GM19328 (cell line): Measurements from ENCODE around the gene NELFA.
"Not testable (repeated sequence)": the region's sequence is repeated elsewhere in the genome, so short reads cannot be mapped to it uniquely, and the experiment has no call there.

Source experiments
- ATAC-seq: cut with Tn5 transposase; IDR thresholded peaks from one replicate; pipeline ENCODE4 v1.9.1; 2021; ENCODE audit warnings: mild to moderate bottlenecking, moderate library complexity; ENCODE audit not compliant: unreplicated experiment

The NELFA gene

DNA sequence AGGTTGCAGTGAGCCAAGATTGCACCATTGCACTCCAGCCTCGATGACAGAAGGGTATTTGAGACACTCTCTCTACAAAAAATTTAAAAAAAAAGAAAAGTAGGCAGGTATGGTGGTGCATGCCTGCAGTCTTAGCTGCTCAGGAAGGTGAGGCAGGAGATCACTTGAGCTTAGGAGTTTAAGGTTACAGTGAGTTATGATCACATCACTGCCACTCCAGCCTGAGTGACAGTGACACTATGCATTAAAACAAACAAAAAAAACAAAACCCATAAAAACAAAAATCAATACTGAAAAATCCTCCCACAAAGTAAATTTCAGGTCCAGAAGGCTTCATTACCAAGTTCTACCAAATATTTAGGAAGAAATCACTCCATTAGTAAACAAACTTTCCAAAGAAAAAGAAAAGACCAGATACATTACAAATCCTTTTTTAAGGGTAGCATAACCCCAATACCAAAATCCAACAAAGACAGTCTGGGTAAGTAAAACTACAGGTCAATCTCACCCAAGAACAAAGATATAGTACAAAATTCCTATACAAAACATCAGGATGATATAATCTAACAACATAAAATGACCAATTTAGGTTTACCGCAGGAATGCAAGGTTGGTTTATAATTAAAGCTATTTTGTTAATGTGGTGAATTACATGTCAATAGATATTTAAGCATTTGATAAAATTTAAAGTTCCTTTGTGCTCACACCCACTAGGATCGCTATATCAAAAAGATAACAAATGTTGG is 11.7 kb downstream of the NELFA start:
- ATAC-seq = no peak

DNA sequence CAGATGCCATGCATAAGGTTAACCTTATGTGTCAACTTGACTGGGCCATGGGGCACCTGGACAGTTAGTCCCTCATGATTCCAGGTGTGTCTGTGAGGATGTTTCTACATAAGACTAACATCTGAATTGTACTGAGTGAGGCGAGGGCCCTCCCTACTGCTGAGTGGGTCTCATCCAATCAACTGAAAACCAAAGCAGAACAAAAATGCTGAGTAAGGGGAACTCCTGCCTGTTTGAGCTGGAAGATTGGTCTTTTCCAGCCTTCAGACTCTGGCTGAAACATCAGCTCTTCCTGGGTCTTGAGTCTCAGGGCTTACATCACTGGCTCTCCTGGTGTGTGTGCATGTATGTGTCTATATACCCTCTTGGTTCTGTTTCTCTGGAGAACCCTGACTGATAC is 13.8 kb downstream of the NELFA start:
- no peak for ATAC-seq

DNA sequence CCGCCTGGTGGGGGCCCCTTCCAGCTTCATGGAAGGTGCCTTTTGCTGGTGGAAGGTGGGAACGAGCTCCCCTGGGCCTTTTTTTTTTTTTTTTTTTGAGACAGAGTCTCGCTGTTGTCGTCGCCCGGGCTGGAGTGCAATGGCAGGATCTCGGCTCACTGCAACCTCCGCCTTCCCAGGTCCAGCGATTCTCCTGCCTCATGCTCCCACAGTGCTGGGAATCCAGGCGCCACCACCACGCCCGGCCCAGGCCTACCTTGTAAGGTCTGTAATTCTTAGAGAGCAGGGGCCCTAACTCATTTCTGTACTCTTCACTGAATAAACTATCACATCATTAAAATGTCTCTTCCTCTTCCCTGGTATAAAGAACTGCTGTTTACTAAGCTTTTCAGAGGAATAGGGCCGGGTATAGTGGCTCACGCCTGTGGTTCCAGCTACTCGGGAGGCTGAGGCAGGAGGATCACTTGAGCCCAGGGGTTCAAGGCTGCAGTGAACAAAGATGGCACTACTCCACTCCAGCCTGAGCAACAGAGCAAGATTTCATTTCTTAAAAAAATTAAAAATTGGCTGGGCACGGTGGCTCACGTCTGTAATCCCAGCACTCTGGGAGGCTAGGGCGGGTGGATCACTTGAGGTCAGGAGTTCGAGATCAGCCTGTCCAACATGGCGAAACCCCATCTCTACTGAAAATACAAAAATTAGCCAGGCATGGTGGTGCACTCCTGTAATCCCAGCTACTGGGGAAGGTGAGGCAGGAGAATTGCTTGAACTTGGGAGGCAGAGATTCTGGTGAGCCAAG is 14.9 kb downstream of the NELFA start:
- ATAC-seq = not testable (repeated sequence)

DNA sequence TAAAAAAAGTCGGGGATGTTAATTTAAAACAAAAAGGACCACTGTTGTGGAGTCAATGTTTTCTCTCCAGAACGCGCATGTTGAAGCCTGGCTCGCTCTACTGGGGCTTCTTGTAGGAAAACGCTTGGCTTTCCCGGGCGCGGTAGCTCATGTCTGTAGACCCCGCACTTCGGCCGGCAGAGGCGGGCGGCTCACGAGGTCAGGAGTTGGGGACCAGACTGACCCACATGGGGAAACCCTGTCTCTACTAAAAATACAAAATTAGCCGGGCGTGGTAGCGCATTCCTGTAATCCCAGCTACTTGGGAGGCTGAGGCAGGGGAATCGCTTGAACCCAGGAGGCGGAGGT is 15.6 kb downstream of the NELFA start:
- no peak for ATAC-seq

DNA sequence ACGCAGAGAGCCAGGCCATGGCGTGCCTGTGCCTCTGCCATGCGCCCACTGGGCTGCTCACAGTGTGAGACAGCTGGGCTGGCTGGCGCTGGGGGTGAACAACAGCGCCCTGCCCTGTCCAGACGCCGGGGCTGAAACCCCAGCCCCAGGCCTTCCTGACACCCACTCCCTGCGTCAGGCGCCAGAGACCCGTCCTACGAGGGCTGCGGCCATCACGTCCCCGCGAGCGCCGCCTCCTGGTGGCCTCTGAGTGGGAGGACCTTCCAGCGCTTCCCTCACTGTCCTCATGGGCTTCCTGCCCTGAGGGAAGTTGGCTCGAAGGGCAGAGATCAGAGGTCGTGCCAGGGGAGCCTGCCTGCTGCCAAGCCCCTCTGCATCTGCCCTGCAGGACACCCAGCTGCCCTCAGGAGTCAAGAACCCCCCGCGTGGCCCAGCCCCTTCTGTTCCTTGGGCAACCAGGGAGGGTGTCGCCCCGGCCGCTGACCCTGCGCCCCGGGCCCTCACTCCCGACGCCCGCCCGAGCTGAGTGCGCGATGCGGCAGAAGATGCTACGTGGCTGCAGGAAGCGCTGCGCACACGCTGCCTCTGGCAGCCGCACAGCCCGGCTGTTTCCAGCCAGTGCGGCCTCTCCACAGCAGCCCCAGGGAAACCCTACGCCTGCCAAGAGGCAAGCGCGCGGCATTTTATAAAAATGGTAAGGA is 16.2 kb downstream of the NELFA start:
- ATAC-seq = no peak

DNA sequence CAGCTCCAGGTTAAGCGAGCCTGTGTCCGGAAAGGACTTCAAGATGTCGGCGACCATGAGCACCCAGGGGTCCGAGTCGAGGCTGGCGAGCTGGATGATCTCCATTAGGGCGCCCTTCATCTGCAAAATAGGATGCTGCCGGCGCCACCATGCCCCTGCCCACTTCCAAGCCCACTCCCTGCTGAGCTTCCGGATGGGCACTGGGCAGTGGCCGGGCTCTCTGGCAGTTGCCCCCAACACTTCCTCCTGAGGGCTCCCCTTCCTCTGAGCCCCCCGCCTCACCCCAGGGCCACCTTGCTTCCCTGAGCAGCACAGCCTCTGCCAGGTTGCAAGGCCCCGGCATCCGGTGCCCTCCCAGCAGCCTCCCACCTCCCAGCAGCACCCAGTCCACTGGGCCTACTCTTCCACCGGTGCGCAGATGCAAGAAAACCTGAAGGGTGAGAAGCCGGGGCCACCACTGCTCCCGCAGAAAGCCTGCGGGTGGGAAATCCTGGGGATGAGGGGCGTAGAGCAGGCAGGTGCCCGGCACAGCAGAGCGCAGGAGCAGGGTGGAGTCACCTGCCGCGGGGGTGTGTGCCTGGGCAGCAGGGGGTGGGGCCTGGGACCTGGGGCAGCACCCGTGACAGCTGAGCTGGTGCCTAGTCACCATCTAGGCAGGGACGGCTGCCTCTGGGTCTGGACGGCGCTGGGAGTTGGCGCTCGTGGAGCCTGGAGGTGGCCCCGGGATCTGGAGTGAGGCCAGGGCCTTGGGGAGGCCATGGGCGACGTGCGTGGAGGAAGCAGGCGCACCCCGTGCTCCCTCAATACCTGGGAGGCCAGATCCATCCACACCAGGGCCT is 17.0 kb downstream of the NELFA start:
- ATAC-seq = no peak

DNA sequence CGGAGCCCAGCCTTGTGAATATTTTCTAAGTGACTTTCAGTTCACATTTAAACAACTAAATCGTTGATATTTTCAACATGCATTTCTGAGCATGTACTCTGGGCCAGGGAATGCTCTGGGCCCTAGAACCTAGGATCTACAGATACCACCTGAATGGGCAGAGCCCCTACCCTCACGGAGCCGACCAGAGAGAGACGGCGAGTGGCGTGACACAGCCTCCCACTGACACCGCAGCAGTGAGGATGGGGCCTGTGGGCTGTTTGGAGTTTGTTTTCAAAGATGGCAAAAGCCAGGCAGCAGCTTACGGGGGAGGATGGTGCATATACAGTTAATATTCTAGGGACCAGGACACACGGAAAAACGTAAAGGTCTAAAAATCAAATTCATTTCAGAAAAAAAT is 17.7 kb downstream of the NELFA start:
- no peak for ATAC-seq

DNA sequence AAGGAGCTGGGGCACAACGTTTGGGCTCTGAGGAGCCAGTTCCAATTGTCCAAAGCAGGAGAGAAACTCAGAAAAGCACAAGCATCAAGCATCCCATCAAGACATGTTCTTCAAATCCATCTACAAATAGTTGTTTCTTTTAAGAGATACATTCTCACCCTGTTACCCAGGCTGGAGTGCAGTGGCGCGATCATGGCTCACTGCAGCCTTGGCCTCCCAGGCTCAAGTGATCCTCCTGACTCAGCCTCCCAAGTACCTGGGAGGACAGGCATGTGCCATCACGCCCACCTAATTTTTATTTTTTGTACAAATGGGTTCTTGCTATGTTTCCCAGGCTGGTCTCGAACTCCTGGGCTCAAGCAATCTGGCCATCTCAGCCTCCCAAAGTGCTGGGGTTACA is 18.1 kb downstream of the NELFA start:
- ATAC-seq = no peak

DNA sequence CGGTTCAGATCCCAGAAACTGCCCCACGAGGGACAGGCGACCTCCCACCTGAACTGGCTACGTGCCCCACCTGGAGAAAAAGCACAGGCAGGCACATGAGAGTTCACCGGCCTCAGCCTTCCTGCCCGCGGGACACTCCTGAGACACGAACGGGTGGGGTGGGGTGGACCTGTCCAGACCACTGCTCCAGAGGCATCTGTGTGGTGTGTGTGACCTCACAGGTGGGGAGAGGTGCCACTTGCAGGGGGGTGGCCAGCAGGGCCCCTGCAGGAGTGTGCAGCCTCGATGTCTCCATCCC is 18.5 kb downstream of the NELFA start:
- ATAC-seq = no peak

DNA sequence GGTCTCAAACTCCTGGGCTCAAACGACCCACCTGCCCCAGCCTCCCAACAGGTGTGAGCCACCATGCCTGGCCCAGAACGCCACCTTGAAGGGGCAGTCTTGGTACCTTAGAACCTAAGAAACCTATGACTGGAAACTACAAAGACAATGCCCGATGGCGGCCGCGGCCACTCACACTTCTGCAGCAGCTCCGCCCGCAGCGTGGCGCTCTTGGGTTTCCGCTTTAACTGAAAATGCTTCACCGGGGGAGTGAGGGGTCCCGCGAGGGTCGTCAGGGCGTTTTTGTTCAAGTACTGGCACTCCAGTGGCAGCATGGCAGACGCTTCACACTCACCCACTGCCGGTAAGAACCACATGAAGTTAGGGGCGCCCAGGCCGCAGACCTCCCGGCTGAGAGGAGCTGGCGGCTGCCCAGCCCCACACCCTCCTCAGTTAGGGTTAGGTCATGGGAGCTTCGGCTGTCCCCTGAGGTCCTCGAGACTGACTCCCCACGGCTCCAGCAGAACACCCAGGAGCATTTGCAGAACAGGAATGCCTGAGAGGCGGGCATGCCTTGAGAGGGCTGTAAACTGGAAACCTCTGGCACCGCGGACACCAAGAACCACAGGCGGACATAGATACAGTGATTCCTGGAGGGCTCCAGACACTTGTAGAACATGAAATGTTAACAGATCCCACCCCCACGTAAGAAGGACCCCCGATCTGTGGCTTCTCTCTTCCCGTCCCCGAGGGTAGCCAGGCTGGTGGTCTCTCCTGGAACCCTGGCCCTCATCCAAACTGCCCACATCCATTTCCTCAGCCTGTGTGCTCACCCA is 19.0 kb downstream of the NELFA start:
- no peak for ATAC-seq

DNA sequence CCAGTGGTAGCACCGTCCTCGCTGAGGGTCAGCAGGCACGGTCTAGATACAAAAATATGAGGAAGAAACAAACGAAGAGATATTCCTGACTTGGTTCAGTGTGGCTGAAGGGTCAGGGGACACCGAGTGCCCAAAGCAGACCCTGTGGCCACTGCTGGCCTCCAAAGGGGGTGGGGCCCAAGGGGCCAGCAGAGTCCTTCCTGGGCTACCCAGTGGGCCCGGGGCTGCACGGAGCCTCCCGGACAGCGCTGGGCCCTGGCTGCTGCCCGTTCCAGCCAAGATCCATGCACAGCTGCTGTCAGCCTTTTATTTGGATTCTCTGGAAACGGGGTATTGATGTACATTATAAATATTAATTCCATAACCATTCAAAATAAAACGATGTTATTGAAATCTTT is 20.4 kb downstream of the NELFA start:
- no peak for ATAC-seq

DNA sequence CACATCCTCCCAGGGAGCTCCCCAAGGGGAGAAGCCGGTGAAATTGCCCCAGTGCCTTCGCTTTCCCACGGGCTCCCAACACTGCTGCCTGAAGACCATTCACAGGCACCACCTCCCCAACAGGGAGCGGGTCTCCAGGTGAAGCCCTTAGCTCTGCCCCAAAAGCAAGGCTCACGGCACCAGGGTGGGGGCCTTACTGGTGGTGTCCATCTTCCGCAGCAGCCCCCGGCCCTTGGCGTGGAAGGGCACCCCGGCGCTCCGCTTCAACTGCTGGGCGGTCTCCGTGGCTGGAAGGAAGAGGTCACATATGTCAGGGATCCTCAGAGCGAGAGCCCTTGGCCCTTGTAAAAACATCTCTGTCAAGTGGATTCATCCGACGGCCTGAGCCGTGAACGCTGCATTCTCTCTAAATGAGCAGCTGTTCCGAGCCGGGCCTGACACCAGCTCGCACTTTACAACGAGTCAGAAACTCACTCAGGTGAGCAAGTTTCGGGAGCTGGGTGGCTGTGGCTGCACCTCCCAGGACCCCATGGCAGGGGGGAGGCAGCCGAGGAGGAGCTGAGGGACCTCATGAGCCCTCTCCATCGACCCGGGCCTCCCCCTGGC is 20.9 kb downstream of the NELFA start:
- ATAC-seq = no peak

DNA sequence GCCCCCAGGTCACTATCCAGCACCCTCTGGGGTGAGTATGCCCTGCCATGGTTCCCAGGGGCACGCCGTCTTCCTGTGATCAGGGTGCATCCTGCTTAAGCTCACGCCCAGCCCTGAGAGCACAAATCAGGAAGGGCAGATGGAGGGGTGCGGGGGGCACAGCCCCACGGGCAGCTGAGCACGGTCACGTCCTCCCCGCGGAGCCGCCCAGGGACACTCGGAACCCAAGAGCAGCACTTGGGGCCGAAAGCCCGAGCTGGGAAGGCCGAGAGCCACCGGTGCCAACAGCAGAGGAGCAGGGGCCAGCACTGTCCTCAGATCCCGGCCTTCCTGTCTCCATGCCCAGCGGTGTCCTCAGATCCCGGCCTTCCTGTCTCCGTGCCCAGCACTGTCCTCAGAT is 21.5 kb downstream of the NELFA start:
- no peak for ATAC-seq

DNA sequence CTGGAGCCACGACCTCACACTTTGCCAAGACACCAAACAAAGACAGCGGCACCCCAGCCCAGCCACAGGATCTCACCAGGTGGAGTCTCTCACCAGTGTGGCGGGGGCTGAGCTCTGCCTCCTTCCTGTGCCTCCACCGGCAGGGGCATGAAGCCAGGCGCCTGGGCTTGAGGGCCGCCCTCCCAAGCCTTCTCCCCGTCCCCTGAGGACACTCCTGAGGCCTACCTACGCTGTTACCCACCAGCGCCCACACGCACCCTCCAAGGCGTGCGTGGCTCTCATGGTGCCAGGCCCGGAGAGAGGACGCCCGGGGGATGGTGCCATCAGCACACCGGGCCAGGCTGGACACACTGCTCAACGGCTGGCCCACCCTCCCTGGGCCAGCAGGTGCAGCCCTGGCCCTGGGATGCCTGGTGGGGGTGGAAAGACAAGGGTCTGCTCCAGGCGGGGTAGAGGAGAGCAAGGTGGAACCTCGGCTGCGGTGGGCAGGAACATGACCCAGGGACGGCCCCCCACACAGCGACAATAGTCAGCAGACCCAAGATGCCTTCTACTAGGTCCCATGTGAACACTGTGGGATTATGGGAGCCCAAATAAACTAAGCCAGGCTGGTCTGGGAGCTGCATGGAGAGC is 22.1 kb downstream of the NELFA start:
- no peak for ATAC-seq

DNA sequence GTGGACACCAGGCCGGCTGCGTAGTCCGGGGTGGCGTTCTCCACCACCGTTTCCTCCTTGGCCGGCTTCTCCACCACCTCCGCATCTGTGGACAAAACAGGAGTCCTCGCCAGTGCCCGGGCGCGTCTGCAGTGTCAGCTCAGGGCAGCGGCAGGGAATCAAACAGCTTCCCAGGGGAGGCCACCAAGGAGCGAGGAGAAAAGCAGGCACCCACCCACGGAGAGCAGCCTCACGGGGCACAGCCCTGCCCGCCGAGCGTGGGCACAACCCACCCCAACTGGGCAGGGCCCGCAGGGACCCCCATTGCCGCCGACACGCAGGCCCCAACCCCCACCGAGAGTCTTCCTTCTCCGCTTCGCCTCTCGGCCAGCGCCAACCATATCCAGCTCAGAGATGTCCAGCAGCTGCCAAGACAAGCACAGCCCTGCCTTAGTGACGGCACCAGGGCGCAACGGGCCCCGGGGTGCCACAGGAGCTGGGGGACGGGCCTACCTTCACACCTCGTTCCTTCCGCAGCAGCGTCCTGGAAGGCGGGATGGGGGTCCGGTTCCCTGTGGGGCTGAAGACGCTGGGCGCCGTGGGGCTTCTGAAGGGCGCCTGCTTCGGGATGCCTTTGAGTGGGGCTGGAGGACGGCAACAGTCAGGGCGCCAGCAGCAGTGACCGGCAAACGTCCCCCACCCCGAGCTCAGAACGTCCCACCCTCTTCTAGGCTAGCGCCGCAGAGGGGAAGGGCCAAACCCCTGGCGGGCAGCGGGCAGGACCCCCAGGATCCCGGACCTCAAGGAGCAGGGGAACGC is 22.8 kb downstream of the NELFA start:
- no peak for ATAC-seq

DNA sequence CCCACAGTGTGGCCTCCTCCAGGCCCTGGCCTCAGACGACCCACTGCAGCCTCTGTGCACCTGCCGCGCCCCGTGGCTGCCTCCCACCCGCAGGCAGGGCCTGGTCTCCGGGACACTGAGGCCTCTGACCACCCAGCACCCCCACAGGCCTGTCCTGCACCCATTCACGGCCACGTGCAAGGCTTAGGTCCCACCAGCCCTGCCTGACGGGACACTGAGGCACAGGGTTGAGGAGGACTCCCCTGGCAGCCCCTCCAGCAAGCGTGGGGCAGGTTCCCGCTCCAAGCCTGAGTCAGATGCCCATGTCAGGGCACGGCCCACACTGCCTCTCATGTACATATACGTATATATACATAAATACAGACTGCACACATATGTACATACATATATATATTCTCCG is 23.5 kb downstream of the NELFA start:
- ATAC-seq = no peak

DNA sequence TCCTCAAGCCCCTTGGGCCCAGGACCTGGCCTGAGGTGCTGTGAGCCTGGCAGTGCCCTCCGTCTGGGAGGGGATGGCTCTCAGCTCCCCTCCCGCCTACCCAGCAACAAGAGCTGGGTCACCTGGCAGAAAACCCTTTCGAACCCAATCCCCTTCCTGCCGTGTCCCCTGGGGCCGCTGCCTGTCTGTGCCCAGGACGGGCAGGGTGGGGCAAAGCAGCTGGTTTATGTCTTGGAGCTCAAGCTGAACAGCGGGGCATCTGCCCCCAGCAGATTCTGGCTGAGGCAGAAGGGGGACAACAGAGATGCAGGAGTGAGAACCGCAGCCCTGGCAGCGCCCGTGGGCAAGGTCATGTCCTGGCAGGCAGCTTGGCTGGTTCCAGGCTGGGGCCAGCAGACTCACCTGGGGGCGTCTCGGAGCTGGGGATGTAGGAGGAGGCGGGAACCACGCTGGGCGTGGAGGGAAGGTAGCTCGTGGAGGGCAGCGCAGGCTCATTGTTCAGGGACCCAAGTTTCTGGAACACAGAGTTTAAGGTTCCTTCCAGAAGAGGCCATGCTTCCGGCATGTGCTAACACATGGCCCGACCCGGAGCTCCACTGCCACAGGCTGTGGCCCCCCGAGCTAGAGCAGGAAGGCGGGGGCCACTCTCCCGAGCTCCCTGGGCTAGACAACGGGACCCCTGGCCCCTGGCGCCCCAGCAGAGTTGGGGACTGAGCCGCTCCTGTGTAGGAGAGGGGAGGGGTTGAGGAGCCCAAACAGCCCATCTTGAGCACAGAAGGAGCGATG is 24.2 kb downstream of the NELFA start:
- ATAC-seq = no peak

DNA sequence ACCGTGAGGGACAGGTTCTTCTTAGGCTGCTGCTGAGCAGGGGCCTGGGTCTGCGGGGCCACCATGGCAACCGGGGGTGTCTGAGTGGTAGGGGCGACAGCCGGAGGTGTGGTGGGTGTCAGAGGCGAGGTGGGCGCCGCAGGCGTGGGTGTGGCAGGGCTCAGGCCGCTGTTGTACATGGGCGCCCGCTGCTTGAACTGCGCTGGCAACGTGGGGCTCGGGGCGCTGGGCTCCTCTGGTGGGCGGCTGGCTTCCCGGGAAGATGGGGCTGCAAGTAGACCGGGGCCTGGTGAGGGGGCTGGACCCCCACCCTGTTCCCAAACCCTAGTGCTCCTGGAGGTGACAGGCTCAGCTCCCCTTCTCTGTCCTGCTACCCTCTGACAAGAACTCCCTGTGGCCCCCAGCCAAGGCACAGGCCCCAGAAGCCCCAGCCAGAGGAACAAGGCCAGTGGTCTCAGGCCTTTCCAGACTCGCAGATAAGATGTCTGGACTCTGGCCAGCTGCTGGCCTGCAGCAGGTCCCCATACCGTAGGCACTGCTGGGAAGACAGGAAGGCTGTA is 24.8 kb downstream of the NELFA start:
- no peak for ATAC-seq
